ENCODE data around the gene NUDT16L1. TPM values are rescaled to one million over a fixed set of nuclear protein-coding genes. Genes with fewer than 3 reads are reported as not detected.

Gene NUDT16L1
- total and polyA plus RNA-seq, 2 of the 8 experiments (the other 6 are each of a cell fraction or from before 2014, with no cell fraction given), result 34.8 to 77.3 TPM

- TF ChIP-seq SIN3A (conservative IDR thresholded peaks at IDR 0.05 in 1 of 2, IDR thresholded peaks at IDR 0.05 in 1 of 2; ENCODE audit: low read depth in 1 of 2, low read length in 2 of 2) (no peak), POLR2AphosphoS5 (IDR thresholded peaks at IDR 0.05; ENCODE audit: low read depth, low read length) (no peak), TCF12 (IDR thresholded peaks at IDR 0.05; ENCODE audit: low read depth, low read length) (no peak), TAF1 (IDR thresholded peaks at IDR 0.05; ENCODE audit: low read depth, low read length) (no peak), PHF8 (conservative IDR thresholded peaks at IDR 0.05; ENCODE audit: low read depth, low read length) (no peak), FOSL1 (IDR thresholded peaks at IDR 0.05; ENCODE audit: insufficient read depth, low read depth, low read length) (no peak)
These were observed 15.4 kb upstream of the NUDT16L1 start (continued) for GRCh38 chr16:4677994-4678393.

Measured in H1 (cell line).